Renal cortical epithelial cell (primary cell): ENCODE results near the gene PPP2R5B. TPM values are rescaled to one million over a fixed set of nuclear protein-coding genes. Genes with fewer than 3 reads are reported as not detected.

Experiments
- DNase-seq: peaks from one replicate; pipeline ENCODE4 v3.0.0-alpha.2; 2011; ENCODE audit warnings: low read depth
- total RNA-seq: library from RNA; depleted of rRNA; stranded (reverse); fragments of >200 nt; gene quantifications from 2 replicates; pipeline ENCODE4 v1.2.3, GENCODE V29; 2014

The PPP2R5B gene
- total RNA-seq, result 21.7 and 22.9 TPM in 2 replicates

GRCh38 chr11:64923944-64924909, at the start of gene PPP2R5B:
PPP2R5B (plus strand) TSS chr11:64924689; CDS start chr11:64925735, 1,046 bp downstream.
- peak; percentile 93 for DNase-seq

- no peak for DNase-seq
These were observed 48.9 kb upstream of the PPP2R5B start for GRCh38 chr11:64875369-64876228.

- no peak for DNase-seq
These were observed 48.2 kb upstream of the PPP2R5B start for GRCh38 chr11:64876229-64876750.

GRCh38 chr11:64876835-64877341, 47.6 kb upstream of the PPP2R5B start:
- peak; percentile 68 for DNase-seq

GRCh38 chr11:64877390-64878222, 46.9 kb upstream of the PPP2R5B start:
- DNase-seq, result no peak

DNA sequence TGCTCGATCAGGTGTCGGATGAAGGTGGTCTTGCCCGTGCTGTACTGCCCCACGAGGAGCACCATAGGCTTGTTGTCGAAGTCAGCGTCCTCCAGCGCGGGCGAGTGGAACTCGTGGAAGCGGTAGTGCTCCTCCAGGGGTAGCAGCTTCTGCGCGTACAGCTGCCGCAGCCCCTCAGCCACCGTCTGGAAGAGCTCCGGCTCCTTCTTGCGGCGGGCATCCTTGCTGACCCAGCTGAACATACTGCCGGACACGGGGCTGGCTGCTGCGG, 46.3 kb upstream of the PPP2R5B start:
- DNase-seq, result no peak

GRCh38 chr11:64878494-64879243, 45.8 kb upstream of the PPP2R5B start, which contains the start of gene EHD1:
EHD1 (minus strand) TSS chr11:64878621; CDS start chr11:64878464, 157 bp downstream.
- peak; percentile 84 for DNase-seq

GRCh38 chr11:64879244-64879900, 45.1 kb upstream of the PPP2R5B start:
- no peak for DNase-seq

GRCh38 chr11:64880240-64881001, 44.1 kb upstream of the PPP2R5B start:
- DNase-seq, result no peak

DNA sequence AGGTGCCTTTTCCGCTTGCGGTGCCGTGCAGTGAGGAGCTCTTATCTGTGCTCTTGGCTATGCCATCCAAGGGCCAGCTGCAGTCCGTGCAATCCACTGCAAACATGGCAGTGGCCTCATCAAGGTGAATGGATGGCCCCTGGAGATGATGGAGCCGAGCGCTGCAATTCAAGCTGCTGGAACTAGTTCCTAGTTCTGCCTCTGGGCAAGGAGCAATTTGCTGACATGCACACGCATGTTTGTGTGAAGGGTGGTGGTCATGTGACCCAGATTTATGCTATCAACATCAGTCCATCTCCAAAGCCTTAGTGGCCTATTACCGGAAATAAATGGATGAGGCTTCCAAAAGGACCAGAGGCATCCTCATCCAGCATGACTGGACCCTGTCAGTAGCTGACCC, 43.0 kb upstream of the PPP2R5B start:
- no peak for DNase-seq

DNA sequence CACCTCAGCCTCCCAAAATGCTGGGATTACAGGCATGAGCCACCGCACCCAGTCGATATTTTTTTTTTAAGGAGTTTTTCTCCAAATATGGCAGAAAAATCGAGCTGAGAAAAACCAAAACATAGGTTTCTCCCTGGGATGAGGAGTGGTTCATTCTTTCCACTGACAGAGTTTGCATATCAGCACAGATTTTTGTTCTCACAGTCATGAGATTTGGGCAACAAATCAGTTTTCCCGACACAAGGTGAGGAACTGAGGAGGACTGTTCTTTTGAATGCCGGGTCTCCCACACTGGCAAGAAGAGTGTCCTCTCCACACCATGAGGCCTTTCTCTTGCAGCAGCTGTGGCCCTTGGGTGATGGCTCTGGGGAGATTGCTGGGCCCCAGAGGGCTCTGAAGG, 42.2 kb upstream of the PPP2R5B start:
- no peak for DNase-seq

GRCh38 chr11:64883575-64883974, 40.9 kb upstream of the PPP2R5B start:
- DNase-seq, result no peak

DNA sequence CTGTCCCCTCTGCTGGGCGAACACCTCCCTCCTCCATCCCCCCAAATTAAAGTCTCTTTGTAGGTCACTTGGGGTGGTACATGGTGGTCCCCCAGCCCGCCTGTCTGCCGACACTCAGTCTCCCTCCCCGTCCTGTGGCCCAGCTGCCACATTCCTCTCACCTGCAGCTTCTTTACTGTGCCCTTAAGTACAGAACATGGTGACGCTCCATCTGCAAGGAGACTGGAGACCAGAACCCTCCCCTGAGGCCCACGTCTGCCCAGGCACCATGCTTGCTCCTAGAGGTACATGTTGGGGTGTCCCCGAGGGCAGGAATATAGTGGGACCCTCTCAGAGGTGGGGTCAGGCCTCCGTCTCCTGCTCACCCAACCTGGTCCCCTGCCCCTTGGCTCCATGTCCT, 40.5 kb upstream of the PPP2R5B start:
- DNase-seq, result no peak

- DNase-seq, result peak; percentile 51
These were observed 38.9 kb upstream of the PPP2R5B start for GRCh38 chr11:64885367-64886286.

DNA sequence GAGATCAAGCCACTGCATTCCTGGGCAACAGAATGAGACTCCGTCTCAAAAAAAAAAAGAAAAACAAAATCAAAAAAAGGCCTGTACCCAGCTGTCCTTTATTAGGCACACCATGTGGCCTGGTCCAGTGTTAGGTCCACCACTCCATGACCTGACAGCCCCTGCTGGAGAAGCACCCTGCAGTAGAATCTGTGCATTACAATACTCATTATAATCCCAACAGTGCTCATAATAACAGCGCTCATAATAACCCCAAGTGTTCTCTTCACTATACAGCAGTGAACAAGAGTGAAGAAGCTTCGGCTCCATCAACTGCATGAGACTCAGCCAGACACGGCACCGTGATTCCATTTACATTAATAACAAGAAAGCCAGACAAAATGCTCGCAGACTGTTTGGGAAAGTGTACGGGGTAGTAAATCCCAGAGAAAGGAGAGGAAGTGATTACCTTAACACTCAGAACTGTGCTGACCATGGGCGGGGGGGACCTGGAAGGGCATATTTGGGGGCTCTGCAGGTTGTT, 37.2 kb upstream of the PPP2R5B start:
- no peak for DNase-seq

- DNase-seq, result peak; percentile 54
These were observed 36.6 kb upstream of the PPP2R5B start for GRCh38 chr11:64887757-64888405.

DNA sequence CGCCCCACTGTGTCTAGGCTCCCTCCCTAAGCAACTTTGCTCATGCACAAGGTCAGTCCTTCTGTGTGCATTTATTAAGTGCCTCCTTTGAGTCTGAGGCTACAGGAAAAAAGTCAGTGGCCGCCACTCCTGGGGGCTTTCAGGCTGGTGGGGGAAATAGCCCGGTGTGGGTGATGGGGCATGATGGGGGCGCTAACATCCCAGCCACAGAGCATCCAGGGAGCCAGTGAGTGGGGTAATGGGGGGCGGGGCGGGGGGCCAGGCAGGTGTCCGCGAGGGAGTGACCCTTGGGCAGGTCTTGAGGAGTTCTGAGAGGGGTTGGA, 36.1 kb upstream of the PPP2R5B start:
- no peak for DNase-seq
